Transverse colon (tissue), 4 donors: ENCODE data around the gene TTC29.

Experiments used
- CTCF ChIP-seq, 5 experiments: fragments of 200-600 bp in 3 of 5; fragments of 450-650 bp in 2 of 5; sonication (generic) in 3 of 5; IDR thresholded peaks; 1 replicate in 2 of 5; 2 replicates in 3 of 5; pipeline ENCODE4 v1.5.1; 2016 to 2017; ENCODE audit warnings: antibody characterized with exemption in 5 of 5, inconsistent platforms in 3 of 5, mild to moderate bottlenecking in 2 of 5, moderate library complexity in 1 of 5
- EP300 ChIP-seq: sonication (generic); formaldehyde crosslinking; IDR thresholded peaks from one replicate; pipeline ENCODE4 v1.6.1; 2017; ENCODE audit warnings: antibody characterized with exemption, low read depth
- POLR2A ChIP-seq: fragments of 450-650 bp; IDR thresholded peaks from one replicate; pipeline ENCODE4 v1.6.1; 2016; ENCODE audit warnings: antibody characterized with exemption, mild to moderate bottlenecking, moderate library complexity
- POLR2AphosphoS5 ChIP-seq, 3 donors: sonication (generic); formaldehyde crosslinking; IDR thresholded peaks; one replicate each; pipeline ENCODE4 v1.6.1; 2016; ENCODE audit warnings: antibody characterized with exemption in 3 of 3

DNA sequence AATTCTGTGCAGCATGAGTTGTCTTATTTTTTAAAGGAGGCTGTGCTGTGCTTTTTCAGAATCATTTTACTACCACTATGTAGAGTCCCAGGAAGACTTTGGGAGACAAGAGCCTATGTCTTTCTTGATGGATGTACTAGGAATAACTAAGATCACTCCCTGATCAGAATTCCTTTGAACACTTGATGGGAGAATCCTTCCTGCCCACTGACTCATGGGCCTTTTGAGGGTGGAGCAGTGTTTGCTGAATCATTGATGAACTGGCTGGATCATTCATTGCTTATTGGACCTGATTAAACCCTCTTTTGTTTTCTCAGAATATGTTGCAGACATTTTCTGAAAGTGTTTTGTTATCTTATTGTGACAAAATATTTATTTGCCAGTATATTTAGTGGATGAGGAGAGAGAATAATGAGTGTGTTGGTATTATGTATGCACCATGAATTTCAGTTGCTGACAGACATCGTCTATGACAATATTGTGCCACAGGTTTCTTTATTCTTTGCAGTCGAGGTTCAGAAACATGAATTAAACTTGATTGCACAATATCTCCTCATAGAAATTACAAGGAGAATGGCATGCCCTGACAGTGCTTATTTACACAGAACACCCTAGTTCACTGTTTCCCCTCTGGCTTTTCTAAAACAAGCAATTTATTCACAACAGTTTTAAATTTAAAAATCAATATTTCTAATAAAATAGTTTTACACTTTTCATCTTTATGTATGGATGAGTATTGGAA lies 270.7 kb downstream of the TTC29 start:
- no peak for TF ChIP-seq CTCF (IDR thresholded peaks at IDR 0.05)
- no peak for TF ChIP-seq POLR2A
- no peak for TF ChIP-seq EP300
- TF ChIP-seq POLR2AphosphoS5 (IDR thresholded peaks at IDR 0.05) = no peak
